ENCODE results near the gene COX11.

Gene COX11

GRCh38 chr17:54937018-54937417 lies 31.4 kb downstream of the COX11 start:
- DNase-seq (ENCODE audit: low read depth) = no peak

GRCh38 chr17:54935471-54935870 lies 33.0 kb downstream of the COX11 start:
- no peak overlapping the region for H3K4me3 ChIP-seq (ENCODE audit: low read depth, low read length)
- DNase-seq (ENCODE audit: low read depth) = no peak
- TF ChIP-seq CTCF (IDR thresholded peaks at IDR 0.05; ENCODE audit: low read depth, low read length, missing control alignments) = no peak

More at GRCh38 chr17:54937018-54937417, 31.4 kb downstream of the COX11 start:
- no peak overlapping the region for H3K4me3 ChIP-seq (ENCODE audit: low read depth, low read length)
- TF ChIP-seq CTCF (IDR thresholded peaks at IDR 0.05; ENCODE audit: low read depth, low read length, missing control alignments) = no peak

- DNase-seq (ENCODE audit: low read depth) = no peak
- TF ChIP-seq CTCF (IDR thresholded peaks at IDR 0.05; ENCODE audit: low read depth, low read length, missing control alignments) = no peak
- no peak overlapping the region for H3K4me3 ChIP-seq (ENCODE audit: low read depth, low read length)
These were observed 34.5 kb downstream of the COX11 start for GRCh38 chr17:54933921-54934320.

GRCh38 chr17:54932711-54933110 lies 35.7 kb downstream of the COX11 start:
- no peak for TF ChIP-seq CTCF (IDR thresholded peaks at IDR 0.05; ENCODE audit: low read depth, low read length, missing control alignments)
- no peak overlapping the region for H3K4me3 ChIP-seq (ENCODE audit: low read depth, low read length)
- no peak for DNase-seq (ENCODE audit: low read depth)

- DNase-seq (ENCODE audit: low read depth) = no peak
- no peak for TF ChIP-seq CTCF (IDR thresholded peaks at IDR 0.05; ENCODE audit: low read depth, low read length, missing control alignments)
These were observed 40.9 kb downstream of the COX11 start for GRCh38 chr17:54927525-54927924.

GRCh38 chr17:54924405-54924804 lies 44.0 kb downstream of the COX11 start:
- no peak for DNase-seq (ENCODE audit: low read depth)
- no peak for TF ChIP-seq CTCF (IDR thresholded peaks at IDR 0.05; ENCODE audit: low read depth, low read length, missing control alignments)
- H3K4me3 ChIP-seq (ENCODE audit: low read depth, low read length) = no peak overlapping the region

More at GRCh38 chr17:54927525-54927924, 40.9 kb downstream of the COX11 start:
- H3K4me3 ChIP-seq (ENCODE audit: low read depth, low read length) = no peak overlapping the region

- no peak for TF ChIP-seq CTCF (IDR thresholded peaks at IDR 0.05; ENCODE audit: low read depth, low read length, missing control alignments)
- DNase-seq (ENCODE audit: low read depth) = no peak
These were observed 47.6 kb downstream of the COX11 start for GRCh38 chr17:54920819-54921218.

More at GRCh38 chr17:54920819-54921218, 47.6 kb downstream of the COX11 start:
- H3K4me3 ChIP-seq (ENCODE audit: low read depth, low read length) = no peak overlapping the region
